HG02981 (cell line): ENCODE measurements around the gene MEF2C.

Source experiments
- ATAC-seq: cut with Tn5 transposase; IDR thresholded peaks from one replicate; pipeline ENCODE4 v1.9.1; 2021; ENCODE audit warnings: mild to moderate bottlenecking, moderate library complexity; ENCODE audit not compliant: unreplicated experiment

MEF2C gene

DNA sequence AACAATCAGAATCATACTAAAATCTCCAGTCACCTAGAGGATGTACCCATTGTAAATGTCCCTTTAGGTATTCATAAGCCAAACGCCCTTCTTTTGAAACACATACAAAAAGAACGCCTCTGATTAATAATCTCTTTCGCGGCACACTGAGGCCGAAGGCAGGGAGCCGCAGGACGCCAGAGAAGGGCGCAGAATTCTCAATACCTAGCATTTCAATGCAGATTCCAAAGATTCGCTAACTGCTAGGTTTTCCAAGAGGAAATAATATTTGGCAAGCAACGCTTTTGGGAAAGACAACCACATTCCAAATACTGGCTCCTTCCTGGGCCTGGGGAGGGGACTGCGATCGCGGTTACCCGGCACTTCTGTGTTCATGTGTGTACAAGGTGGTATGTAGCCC is 203.3 kb downstream of the MEF2C start:
- no peak for ATAC-seq

DNA sequence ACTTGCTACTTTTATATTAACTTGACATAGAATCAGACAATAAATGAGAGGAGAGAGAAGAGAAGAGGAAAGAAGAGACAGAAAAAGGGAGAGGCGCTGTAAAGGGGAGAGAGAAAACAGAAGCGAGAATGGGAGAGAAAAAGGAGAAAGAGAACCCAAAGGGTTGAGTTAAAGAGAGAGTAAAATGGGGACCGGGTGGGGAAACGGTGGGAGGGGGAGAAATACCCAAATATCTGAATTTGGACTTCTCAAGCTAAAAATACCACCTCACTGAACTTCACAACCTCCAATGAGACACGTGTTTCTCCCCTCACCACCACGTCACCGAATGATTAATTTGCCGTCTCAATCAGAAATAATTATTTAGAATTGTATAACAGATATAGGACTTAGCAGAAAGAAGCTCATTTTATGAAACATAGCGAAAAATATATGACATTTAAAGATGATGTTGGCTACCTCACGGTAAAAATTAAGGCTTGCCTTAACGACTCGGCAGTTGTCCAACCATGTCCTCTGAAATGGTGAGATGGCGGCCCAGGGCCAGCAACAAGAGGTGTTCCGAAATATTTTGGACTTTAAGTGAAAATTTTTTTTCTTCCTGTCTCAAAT is 204.1 kb downstream of the MEF2C start:
- no peak for ATAC-seq

- ATAC-seq = no peak
Measured at GRCh38 chr5:88677943-88678769, 204.8 kb downstream of the MEF2C start.

DNA sequence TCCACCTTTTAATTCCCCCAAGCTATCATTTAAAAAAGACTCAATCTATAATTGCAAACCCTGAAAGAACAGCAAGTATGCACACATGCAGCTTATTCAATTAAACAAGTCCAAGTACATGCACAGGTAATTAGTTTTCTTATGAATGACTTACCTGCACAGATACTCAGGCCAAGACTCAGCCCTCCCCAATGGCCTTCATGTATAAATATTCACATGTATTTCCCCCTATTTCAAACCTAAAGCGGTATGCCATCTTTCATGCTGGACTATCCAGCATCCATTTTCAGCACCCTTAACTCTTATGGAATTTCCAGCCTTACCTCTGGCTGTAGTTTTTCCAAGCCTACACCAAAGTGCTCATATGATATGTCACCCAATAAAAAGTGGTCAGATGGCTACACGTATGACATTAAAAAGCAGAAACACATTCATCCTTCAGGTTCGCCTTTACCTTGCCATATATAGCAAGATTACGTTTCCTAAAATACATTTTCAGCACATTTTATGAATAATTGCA is 205.5 kb downstream of the MEF2C start:
- ATAC-seq = no peak

DNA sequence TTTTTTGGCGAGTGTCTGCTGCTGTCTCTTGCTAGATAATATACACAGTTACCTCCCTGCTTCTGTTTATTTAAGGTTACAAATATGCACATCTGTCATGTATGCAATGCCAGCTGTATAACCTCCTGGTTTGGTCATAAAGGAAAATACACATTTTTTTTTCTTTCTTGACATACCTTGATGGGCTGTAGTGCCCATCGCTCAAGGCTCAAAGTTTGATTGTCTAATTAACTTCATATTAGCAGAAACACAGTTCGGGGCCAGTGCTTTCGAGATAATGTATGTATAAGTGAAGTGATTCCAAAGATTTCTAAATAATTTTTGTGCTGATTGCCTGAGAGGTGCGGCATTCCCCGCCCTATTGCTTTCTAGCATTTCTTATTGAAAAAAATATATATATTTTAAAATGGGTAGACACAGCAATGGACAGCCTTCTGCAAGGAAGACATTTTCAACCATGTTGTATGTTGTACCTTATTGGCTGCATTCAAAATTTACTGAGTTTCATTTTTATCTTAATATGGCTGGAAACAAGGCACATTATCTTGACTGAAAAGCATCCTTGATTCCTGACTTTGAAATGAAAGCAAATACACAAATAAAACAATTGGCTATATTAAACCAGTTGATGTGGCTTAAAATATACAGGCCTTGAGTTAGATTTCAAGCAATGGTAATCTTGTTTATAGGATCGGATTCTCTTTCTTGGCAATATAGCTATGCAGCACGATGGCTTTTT is 206.2 kb downstream of the MEF2C start:
- no peak for ATAC-seq

DNA sequence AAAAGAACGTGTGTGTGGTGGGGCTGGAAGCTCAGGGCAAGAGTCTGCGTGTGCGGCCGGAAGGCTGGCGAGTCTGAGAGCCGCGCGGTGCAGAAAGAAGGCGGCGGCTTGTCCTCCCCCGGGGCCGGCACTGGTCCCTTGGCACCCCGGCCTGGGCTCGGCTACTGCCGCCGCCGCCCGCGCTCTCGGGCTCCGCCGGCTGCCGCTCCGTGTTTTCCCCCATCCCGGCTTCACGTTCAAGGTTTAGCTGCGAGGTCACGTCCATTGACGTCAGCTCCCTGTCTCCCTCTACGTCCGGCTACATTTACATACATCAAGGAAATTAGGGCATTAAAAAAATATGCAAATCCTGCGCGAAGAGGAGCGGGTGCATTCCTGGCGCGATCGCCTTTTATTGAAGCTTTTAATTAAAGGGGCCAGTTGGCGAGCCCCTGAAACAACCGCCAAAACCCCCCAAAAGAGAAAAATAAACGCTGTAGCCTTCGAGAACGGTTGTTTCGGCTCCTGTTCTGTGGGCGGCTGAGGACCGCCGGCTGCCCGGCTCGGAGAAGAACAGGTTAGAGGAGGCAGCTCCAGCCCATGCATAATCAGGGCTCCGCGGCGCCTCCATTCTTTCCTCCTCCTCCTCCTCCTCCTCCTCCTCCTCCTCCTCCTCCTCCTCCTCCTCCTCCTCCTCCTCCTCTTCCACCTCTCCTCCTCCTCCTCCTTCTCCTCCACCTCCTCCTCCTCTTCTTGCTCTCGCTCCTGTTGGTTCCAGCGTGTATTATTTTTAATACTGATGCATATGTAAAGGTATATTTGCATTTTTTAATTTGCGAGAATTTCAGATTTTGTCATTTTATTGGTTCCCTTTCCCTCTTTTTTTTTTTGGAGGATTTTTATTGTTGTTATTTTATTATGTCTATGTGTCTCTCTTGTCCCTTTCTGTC is 207.0 kb downstream of the MEF2C start:
- peak; percentile 33 for ATAC-seq

DNA sequence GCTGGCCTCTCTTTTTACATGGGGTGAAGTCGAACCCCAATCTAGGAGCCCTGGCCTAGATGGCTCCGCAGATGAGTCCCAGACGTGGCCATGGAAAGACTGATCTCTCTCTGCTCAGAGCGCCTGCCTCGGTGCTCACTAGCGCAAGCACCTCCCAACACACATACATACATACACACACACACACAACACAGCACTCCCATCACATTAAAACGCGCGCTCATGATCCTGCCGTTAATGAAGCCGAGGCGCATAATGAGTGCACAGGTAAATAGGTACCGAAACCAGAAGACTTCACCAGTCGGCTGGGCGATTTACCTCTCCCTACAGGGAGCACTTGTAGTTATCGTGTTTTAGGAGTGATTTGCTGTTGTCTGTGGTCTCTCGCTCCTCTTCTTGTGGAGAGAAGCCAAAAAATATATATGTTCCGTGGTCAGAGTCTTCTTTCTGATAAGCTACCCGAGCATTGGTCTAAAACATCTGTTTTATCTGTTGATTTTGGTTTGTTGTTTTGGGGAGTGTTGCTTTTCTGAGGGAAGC is 207.7 kb downstream of the MEF2C start:
- peak; percentile 5 for ATAC-seq

DNA sequence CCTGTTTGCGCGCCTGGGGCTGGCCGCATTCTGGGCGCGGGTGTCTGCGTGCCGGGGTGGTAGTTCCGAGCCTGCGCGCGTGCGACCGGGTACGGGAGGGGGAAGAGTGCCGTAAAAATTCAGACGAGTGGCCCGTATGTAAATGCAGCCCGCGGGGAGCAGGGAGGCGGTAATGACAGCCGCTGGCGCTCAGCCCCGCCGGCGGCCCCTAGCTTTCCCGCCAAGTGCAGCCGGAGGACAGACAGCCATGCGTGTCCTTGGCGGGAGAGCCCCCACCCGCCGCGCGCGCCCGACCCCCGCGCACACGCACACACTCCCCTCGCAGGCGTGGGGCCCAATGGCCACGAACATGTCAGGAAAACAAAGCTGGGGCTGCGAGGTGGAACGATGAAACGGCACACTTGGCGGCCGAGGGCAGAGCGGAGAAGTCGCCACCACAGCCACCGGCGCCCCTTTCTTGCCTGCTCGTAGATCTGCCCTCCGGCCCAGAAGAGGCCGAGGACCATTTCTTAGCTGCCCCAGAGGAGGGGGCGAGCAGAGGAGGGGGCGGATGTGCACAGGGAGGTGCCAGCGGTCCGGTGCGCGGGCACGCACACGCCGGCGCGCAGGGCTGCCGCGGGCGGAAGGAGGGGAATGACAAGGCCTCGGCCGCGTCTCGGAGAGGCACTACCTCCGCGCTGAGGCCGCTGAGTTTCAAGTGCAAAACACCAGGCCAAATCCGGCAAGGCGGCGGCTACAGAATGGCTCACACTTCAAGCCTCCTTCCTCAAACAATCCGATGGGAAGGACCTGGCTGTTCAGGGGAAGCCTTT is 208.4 kb downstream of the MEF2C start:
- ATAC-seq = peak; percentile 61

- no peak for ATAC-seq
Measured at GRCh38 chr5:88673253-88674105, 209.5 kb downstream of the MEF2C start.

GRCh38 chr5:88672644-88673252 is 210.2 kb downstream of the MEF2C start:
- no peak for ATAC-seq

DNA sequence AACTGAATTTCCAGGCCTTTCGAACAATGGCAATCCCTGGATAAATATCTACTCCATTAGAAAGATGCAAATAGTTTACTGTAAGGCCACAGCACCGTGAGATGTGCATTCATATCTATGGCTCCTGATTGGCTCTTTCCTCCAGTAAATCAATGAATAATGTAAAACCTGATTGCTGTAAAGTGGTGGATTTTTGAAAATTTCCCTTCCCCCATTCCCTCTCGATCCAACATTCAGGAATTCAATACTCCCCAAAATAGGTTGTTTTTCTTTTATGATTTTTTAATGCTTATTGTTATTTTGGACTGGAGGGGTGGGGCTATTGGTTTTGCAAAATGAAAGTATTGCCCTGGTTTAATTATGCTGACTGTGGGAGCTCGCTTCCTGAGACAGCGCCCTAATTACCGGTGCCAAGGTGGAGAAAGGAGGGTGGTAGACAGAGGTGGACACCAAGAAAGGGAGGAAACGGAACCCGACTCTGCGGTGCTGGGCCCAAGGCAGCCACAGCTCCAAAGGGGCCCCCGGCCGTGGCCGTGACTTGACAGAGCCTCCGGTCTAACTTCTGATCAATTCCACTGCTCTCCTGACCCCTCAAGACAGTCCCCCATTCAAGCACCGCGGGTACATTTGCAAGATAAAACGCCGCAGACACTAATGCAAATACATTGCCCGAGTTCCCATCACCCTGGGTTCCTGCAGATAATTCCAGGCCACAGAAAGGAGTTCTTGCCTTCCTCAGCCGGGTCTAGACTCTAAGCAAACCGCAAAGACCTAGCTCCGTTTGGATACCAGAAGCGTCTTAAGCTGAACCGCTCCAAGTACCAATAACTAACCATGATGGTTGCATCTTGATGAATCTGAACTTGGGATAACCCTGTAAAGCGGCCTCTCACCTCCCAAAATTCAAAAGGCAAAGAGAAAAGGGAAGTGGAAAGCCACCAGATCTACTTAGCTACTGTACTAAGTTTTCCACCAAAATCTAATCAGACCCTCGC is 211.2 kb downstream of the MEF2C start:
- no peak for ATAC-seq

- no peak for ATAC-seq
Measured at GRCh38 chr5:88671106-88671504, 211.9 kb downstream of the MEF2C start.

DNA sequence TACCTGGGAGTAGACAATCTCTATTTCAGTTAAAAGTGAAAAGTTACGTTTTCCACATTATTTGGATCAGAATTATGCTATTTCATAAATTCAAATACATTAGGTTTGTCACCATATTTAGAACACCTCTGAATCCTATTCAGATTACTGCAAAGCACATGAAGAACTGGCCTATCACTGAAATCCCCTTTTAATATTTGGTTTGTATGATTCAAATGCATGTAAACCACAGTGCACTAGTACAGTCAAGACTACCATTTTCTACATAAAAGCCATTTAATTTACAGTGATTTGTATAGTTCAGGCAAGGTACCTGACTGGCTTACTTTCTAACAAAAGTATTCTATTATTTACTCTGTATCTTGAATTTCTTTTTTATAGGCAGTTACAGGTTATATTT is 212.5 kb downstream of the MEF2C start:
- ATAC-seq = no peak

GRCh38 chr5:88669371-88670050 is 213.5 kb downstream of the MEF2C start:
- ATAC-seq = no peak

DNA sequence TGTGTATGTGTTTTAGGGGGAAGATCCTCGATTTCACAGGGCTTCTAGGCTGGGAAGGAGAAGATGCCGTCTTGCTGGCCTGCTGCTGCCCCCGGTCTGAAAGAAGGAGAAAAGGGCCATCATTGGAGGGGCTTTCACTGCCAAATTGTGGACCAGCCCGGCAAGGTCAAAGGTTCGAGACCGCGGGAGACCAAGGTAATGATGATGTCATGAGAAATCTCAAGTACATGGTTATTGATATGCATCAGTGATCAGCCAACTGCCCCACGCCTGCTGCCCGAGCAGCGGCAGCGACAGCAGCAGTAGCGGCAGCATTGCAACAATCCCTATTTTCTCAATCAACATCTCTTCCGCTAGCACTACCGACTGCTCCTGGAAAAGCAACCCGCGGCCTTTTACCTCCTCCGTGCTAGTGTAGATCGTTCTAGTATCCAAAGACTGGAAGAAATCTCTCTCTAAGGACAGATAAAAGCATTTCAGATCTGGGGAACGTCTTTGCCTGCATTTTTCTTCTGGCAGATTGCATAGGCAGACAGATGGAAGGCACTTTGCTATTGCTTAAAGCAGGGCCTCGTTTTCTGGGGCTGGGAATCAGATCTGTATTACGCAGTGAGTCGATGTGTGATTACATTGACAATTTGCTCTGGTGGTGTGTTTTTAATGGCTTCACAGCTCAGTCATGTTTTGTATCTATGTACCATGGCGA is 215.3 kb downstream of the MEF2C start:
- ATAC-seq = peak; percentile 8
